NCI-H2107 (cell line): ENCODE measurements around the gene HOXB13.

Experiments
- DNase-seq: peaks from one replicate; lab custom pipeline; 2025; lab: John Stamatoyannopoulos, UW

HOXB13 gene

DNA sequence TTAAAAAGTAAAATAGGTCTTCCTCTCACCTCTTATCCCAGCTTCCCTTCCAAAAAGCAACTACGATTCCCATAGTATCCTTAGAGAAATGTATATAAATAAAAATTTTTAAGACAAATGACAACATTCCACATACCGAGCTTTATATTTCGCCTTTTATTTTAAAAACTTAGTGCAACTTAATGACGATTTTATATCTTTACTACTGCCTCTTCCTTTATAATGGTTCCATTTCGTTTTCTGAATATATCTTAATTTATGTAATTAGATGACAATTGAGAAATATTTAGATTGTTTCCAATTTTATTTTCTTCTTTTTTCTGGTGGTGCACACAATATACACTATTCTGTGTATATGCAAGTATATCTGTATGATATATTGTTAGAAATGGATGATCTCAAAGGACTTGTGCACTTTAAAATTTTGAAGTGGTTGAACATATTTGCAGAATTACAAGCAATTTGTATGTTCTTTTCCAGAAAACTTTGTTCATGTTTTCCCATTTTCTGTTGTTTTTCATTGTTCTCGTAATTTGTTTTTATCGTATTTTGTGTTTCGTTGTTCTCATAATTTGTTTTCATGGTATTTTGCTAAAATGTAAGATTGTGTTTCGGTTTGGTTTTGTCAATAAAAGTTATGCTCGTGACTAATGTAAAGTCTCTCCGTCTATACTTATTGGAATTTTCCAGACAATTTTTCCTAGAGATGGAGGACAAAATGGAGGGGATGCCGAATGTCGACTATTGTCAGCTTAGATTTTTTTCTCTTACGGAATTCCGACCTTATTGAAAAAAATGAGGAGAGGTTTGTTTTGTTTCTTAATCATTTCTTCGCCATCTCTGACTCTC is 20.4 kb upstream of the HOXB13 start:
- DNase-seq, result no peak

DNA sequence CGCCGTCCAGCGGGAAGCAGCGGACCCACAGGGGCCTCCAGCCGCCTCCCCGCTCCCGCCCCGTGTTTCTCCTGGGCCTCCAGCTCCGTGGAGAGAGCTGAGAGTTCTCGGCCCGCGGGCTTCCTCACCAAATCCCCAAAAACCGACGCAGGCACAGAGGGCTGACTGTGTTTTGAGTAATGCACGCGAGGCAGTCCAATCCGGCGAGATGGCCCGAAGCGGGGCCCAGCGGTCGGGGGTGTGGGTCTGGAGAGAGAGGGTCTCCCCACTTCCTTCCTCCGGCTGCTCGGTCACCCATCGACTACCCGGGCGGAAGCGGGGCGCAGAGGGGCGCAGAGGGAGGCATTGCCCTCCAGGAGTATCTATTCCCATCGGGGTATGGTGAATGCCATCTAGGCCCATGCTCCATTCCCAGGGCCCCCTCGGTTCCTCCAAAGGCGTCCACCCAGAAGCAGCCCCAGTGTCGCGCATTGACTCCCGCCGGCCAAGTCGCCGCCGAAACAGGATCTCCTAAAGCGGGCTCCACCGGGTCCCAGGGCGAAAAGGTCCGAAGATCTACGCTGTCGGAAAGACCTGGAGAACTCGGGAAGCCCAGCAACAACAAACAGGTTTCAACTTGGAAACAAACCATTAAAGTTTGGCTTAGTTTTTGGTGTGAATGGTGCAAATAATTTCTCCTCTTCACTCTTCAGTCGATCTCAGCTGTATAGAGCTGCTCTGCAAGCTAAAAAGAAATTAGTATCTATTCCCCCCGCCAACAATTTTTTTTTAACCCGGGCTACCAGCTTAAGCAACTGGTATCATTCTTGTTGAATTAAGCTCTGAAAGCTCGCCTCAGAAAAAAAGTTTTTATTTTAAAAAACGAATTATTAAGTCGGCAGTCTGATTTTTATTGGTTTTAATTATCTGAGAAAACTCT is 19.2 kb upstream of the HOXB13 start:
- no peak for DNase-seq

DNA sequence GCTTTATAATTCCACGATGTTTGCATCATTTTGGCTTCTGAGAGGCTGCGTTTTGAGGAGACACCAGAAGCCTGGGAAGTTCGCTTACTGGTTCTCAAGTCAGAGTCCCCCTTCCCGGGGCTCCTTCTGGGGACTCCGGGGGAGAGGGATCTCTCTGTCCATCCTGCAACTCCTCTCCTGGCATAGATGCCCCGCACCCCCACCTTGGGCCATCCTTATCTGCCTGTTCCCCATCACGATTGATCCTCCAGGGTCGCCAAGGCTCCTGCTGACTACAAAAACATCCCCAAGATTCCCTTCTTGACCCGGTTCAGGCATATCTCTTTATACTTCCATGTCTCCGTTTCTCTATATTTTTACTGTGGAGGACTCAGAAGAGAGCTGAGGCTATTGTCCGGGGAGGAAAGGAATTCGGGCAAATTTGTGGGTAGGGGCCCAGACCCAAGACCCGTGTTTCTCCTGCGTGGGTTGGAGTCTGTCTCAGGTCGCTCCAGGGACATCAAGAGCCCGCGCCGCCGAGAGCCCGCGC is 18.4 kb upstream of the HOXB13 start:
- no peak for DNase-seq

DNA sequence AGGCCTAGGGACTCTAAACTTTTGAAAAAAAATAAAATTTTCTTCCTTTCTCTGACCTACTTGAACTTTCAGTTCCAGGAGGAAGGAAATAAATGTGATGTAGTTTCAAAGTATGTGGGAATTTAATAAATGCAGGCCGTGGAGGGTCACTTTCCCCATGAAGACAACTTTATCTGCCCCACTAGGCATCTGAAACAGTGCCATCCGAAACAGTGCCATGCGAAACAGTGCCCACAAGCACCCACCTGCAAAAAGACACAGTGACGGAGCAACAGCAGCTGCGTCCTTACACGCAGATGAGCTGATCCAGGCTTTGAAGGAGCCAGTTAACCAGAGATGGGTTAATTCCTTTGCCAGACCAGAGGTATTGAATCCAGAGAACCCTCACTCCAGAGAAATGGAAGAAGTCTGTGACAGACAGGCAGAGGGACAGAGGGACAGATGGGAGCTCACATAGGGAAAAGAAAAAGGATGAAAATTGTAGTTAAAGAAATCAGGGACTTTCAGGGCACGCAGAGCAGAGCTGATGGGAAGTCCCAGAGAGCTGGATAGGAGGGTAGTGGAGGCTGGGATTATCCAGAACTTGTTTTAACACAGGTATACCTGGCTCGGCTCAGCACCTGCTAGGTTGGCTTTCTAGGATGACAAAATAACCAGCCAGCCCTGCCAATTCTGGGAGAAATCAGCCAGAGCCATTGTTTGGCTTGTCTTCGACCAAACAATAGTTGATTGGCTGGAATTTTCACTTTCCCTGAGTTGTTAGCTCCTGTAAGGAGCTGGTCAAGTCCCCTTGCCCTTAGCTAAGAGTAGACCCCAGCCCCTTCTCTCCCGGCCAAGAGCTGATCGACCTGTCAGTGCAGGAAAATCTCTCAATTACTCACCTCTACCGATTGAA is 17.1 kb upstream of the HOXB13 start:
- no peak for DNase-seq

DNA sequence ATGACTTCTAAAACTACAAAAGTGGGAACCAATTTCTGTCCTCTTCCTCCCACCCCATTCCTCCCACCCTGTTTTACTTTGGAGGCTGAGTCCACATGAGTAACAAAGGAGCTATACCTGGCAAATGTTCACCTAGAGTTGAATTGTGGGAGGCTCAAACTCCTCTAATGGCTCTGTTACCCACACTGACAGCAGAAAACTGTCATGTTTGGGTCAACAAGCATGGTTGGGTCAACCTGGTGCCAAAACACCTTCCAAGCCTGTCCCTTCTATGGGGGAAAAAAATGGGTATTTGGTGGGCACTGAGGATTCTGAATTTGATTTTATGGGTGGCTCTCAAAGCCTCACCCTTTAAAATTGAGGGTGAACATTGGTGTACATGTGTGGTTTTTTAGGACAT is 12.0 kb upstream of the HOXB13 start:
- no peak for DNase-seq

DNA sequence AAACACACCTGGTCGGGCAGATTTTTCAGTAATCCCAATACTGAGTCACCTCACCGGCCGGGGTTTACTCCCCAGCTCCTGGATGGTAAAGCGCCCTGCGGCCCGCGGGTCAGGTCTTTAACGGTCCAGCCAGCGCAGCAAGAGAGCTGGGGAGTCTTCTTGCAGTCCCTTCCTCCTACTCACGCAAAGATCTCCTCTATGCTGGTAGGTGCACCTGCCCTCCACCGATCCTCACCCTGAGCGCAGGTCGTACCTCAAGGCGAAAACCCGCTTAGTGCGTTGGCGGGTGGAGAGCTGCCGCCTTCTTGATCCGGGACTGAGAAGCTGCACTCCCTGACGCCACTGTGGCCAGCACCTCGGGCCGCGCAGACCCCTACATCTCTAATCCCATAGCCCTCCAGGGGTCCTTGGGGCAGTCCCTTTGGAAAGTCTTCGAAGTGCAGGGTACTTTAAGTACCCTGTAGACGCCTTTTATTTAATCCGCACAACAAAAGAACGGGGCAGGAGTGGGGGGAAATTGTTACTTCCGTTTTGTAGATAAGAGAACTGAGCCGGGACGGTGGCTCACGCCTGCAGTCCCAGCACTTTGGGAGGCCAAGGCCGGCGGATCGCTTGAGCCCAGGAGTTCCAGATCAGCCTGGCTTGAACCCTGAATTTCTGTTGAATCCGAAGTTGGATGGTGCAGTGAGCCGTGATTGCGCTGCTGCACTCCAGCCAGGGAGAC is 10.4 kb upstream of the HOXB13 start:
- DNase-seq, result no peak

DNA sequence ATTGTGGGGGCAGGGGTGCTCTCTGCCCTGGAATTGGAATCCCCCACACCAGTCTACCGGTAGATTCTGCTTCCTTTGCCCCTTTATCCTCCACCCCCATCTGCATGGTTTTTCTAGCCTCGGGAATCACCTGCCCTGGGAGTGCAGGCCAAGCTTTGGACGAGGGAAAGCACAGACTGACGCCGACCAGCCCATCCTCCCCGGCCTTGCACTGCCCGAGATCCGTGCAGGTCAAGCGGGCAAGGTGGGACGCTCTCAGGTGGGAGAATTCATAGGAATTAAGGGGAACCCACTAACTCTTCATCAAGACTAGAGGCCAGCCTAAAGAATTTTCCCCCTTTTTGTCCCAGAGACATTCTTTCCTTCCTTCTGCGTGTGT is 9.9 kb upstream of the HOXB13 start:
- no peak for DNase-seq

DNA sequence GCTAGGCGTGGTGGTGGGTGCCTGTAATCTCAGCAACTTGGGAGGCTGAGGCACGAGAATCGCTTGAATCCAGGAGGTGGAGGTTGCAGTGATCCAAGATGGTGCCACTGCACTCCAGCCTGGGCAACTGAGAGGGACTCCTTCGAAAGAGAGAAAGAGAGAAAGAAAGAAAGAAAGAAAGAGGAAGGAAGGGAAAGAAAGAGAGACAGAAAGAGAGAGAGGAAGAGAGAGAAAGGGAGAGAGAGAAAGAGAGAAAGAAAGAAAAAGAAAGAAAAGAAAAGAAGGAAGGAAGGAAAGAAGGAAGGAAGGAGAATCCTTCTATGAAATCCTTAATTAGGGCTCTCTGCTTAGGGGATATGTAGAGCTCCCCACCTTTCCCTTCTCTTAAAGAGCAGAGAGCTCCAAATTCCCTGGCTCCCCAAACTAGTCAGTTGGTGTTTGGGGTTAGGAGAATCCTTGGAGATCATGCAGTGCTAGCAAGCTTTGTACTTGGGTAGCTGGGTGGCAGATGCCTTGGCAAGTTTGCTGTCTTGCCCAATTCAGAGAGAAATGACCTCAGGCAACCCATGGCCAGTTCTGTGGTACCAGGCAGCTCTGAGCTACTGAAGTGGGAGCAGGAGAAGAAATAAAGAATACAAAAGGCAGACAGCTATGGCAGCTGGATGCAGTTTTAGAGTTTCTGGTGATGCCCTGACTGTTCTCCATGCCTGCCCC is 8.9 kb upstream of the HOXB13 start:
- DNase-seq, result no peak

DNA sequence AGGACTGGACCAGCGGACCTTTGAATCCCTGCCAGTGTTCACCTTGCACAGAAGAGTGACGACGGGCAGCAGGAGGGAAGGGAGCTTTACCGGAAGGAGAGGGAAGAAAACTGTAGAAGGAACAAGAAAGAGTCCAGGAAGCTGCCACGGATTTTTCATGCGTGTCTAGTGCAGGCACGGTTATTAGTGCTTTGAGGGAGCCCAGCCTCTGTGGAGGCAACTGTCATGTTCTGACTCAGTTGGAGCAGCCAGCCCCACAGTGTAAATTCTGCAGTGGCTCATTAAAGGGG is 6.5 kb upstream of the HOXB13 start:
- DNase-seq, result no peak

DNA sequence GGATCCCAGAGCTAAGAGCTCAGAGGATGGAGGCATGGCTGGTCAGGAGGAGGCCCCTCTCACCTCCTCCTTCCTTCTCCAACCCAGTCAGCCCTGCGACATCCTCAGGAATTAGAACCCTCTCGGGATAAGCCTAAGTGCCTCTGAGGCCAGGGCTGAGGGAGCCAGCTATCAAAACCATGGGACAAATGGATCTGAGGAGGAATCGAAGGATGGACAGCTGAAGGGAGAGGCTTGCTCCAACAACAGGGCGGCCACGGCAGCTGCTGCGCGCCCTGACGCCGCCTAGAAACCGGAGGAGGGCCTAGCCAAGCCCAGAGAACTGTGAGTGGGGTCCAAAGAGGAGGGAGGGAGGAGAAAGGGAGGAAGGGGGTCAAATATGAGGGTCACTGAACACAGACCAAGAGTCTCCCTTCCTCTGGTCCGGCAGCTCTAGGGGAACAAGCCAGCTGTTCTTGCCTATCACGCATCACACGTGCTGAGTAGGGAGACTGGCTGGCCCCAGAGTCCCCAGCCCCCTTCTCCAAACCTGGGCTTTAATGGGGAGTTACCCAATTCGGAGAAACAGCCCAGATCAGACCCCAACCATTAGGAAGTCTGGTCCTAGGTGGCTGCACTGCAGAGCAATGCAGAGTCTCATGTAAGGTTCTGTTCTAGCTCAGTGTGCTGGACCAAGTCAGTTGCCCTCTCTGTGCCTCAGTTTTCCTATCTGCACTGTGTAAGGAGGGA is 5.9 kb upstream of the HOXB13 start:
- DNase-seq, result no peak

DNA sequence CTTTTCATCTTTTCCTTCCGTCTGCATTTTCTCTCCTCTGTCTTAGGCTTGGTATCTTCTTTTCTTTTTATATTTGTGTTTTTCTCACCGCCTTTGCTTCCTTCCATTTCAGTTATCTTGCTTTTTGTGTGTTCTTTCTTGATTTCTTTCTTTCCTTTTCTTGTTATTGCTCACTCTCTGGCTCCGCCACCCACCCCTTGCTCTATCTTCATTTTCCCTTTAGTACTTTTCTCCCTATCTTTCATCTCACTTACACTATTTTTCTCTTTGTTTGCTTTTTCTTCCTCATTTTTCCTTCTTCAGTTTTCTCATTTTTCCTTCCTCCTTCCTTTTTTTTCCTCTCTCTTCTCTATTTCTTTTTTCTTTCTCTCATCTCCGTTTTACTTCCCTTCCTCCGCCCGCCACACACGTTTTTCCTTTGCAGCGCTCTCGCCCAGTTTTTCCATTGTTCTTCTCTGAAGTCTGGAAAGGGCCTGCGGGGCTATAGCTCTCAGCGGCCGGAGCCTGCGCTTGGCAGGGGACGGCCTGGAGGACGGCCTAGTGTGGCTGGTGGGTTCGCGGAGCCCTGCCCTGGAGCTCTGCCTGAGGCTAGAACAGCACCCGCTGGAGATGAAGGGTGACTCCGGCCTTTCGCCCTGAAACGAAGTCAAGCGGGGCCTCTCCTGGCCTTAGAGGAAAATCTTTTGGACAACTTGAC is 5.2 kb upstream of the HOXB13 start:
- DNase-seq, result no peak

DNA sequence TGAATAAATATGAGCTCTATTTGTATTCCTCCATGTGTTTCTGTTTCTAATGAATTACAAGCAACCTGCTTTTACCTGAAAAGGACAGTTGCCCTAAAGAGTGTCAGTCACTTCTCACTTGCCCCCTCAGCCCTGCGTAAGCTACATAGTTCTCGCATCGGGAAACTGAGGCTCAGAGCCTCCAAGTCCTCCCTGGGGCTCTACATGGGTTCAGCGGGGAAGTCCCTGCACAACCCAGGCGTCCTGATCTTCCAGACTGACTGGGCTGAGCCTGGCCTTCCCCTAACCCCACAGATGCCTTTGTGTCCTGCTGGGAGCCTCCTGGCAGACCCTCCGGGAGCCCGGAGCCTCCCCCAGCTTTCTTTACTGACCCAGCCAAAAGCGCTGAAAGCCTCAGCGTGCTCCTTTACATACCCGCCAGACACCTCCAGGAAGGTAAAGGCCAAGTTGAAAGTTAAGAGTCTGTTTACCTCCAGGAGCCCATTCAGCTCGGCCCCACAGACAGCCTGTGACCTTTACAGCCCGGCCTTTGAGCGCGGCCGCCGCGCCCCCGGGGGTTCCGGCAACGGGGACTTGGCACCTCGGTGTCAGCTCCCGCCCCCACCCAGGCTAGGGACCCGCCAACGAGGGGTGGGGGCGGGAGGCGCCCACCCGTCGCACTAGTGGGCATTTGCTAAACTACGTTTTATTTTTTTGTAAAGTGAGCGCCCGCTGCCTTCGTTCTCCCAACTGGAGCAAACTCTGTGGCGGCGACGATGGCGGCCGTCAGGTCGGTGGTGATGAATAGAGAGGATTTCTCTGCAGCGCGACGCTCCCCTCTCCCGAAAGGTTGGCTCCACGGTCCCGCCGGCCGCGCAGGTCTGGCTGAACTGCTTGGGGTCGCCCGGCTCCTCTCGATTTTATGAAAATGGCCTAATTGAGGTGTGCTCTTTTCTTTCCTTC is 4.4 kb upstream of the HOXB13 start:
- DNase-seq, result no peak

DNA sequence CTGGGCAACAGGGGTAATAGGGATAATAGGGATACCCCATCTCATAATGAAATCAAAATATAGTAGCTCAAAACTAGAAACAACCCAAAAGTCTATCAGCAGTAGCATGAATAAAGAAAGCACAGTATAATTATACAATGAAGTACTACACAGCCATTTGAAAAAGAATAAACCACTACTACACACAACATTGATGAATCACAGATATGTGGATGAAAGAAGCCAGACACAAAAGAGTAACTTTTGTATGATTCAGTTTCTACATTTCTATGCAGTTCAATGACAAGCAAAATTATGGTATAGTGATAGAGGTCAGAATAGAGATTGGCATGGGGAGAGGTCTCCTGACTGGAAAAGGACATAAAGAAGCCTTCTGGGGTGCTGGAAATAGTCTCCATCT is 2.8 kb upstream of the HOXB13 start:
- DNase-seq, result no peak

DNA sequence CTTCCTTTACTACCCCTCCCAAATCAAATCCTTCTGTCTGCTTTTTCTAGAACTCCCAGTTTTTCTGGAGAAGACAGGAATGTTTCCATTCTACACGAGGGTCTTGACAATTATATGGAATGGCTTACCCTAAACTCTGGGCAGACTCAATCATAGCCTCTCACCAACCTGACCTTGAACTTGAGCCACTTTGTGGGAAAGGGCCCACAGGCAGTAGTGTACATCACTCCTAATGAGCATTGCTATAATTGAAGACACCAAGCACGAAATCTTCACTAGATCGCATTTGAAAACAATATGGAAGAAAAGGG is 1.6 kb upstream of the HOXB13 start:
- DNase-seq, result no peak

DNA sequence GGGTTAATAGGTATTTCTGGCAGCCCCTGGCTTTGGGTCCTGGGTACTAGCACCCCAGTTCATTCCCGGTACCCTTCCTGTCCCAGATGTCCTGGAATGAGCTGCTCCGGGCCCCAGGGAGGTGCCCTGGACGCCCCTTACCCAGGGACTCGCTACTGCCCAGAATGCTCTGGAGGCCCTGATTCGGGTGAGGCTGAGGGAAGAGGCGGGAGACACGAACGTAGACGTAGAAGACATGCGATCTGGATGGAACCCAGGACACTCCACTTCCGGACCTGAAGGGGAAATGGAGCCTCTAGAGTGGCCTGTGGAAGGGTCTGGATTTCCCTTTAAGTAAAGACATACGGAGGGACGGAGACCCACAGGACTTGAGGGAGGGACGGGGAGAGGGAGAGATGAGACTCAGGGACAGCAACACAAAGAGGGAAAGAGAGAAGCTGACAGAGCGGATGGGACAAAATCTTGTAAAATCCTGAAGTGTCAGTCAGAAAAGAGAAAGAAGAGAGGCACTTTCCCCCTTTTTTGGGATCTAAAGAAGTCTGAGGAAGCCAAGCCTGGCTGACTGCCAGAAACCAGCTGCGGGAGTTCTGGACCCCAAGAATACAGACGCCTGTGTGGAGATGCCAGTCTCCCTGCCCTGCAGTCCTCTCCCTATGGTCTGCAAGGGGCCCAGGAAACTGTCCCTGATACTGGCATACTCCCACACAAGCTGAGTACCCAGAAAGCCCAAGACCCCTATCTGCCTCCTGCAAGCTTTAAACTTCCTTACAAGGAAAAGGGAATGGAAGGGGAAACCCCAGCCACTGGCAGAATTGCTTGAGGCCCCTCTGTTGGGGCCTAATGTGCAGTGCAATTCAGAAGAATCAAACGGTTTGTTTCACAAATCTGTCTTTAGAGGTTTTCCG is 1.0 kb upstream of the HOXB13 start:
- DNase-seq, result no peak

DNA sequence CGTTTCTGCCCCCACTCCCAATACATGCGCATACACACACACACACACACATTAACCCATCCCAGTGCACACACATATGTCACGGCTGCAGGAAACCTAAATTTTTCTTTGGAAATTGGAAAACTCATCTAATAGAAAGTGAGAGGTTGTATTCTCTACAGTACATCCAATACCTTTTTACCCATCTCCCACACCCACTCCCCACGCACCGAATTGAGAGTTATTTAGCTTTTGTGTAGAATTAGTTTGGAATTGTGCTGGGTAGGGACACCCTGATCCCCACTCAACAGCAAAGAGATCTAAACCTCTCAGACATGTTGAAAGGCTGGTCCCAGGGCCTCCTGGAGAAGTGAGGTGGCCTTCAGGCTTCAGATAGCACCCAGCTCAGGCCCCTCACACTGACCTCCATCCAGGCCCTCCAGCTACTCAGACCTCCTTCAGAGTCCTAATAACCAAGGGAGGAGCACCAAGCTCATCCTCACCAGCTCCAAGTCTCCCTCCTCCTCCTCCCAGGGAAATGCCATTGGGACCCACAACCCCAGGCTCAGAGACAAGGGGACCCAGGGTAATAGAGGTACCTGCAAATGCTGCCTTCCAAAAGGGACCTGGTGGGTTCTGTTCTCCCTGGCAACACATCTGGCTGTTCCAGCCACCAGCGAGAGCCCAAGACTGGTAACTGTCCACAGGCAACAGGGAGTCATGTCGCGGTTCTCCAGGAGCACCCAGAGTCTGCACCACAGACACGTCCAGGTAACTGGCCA is 955 bp downstream of the HOXB13 start:
- no peak for DNase-seq

DNA sequence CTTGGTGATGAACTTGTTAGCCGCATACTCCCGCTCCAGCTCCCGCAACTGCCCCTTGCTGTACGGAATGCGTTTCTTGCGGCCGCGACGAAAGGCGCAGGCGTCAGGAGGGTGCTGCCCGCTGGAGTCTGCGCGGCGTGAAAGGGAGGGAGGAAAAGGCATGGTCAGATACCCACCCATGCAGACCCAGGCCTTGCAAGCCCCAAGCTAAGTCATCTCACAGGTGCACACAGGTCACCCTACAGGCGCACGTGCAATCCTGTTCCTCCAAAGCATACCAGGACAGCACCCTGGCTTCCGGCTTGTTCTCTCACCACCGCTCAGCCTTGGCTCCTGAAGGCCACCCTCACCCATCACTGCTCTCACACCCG is 1.6 kb downstream of the HOXB13 start:
- DNase-seq, result no peak
